Stimulated activated naive CD4-positive, alpha-beta T cell (primary cell): ENCODE data around the gene INPP4B.

Experiments used
- DNase-seq, 6 experiments: peaks; one replicate each; lab custom pipeline; 2025; lab: John Stamatoyannopoulos, UW

The INPP4B gene

GRCh38 chr4:142226014-142226413 is 620.1 kb downstream of the INPP4B start:
- no peak for DNase-seq

- no peak for DNase-seq
Measured at GRCh38 chr4:142222127-142222526, 624.0 kb downstream of the INPP4B start.

- DNase-seq: no peak
Measured at GRCh38 chr4:142218726-142219125, 627.4 kb downstream of the INPP4B start.

- DNase-seq: no peak
Measured at GRCh38 chr4:142211444-142211843, 634.7 kb downstream of the INPP4B start.

GRCh38 chr4:142203505-142203904 is 642.6 kb downstream of the INPP4B start:
- DNase-seq: no peak

- no peak for DNase-seq
Measured at GRCh38 chr4:142202404-142203332, 643.4 kb downstream of the INPP4B start.

- DNase-seq: no peak
Measured at GRCh38 chr4:142201041-142201440, 645.1 kb downstream of the INPP4B start.

- DNase-seq: no peak
Measured at GRCh38 chr4:142194905-142195304, 651.2 kb downstream of the INPP4B start.

GRCh38 chr4:142191901-142192300 is 654.2 kb downstream of the INPP4B start:
- no peak for DNase-seq

- no peak for DNase-seq
Measured at GRCh38 chr4:142181021-142181420, 665.1 kb downstream of the INPP4B start.

- DNase-seq: no peak
Measured at GRCh38 chr4:142169216-142169615, 676.9 kb downstream of the INPP4B start.

- DNase-seq: no peak
Measured at GRCh38 chr4:142168181-142168580, 677.9 kb downstream of the INPP4B start.

- no peak for DNase-seq
Measured at GRCh38 chr4:142164767-142165500, 681.2 kb downstream of the INPP4B start.

- DNase-seq: no peak
Measured at GRCh38 chr4:142161086-142161485, 685.0 kb downstream of the INPP4B start.

- DNase-seq: no peak
Measured at GRCh38 chr4:142160509-142160908, 685.6 kb downstream of the INPP4B start.

GRCh38 chr4:142158980-142159379 is 687.1 kb downstream of the INPP4B start:
- no peak for DNase-seq

GRCh38 chr4:142156256-142156655 is 689.8 kb downstream of the INPP4B start:
- DNase-seq: no peak

- DNase-seq: no peak
Measured at GRCh38 chr4:142155347-142155746, 690.8 kb downstream of the INPP4B start.

- no peak for DNase-seq
Measured at GRCh38 chr4:142150483-142150882, 695.6 kb downstream of the INPP4B start.

- DNase-seq: no peak
Measured at GRCh38 chr4:142144813-142145212, 701.3 kb downstream of the INPP4B start.

GRCh38 chr4:142142366-142143054 is 703.6 kb downstream of the INPP4B start:
- DNase-seq: no peak

GRCh38 chr4:142141224-142141623 is 704.9 kb downstream of the INPP4B start:
- no peak for DNase-seq

- no peak for DNase-seq
Measured at GRCh38 chr4:142130666-142131065, 715.4 kb downstream of the INPP4B start.
